ENCODE data around the gene MMP14.

Gene MMP14

GRCh38 chr14:22878271-22879246 is 42.2 kb downstream of the MMP14 start:
- FAIRE-seq, result no peak
- no peak for DNase-seq (ENCODE audit: extremely low spot score, insufficient read length, low read depth)

GRCh38 chr14:22882064-22882463 is 45.7 kb downstream of the MMP14 start:
- FAIRE-seq (no peak), DNase-seq (ENCODE audit: extremely low spot score, insufficient read length, low read depth) (no peak)

GRCh38 chr14:22882529-22883172 is 46.3 kb downstream of the MMP14 start:
- DNase-seq (ENCODE audit: extremely low spot score, insufficient read length, low read depth) (no peak), FAIRE-seq (no peak)

- FAIRE-seq, result no peak
- no peak for DNase-seq (ENCODE audit: extremely low spot score, insufficient read length, low read depth)
These were observed 47.0 kb downstream of the MMP14 start, which contains the start of gene REM2 for GRCh38 chr14:22883173-22883976. Gene REM2, plus strand, starts transcription at chr14:22883222. Its CDS starts 66 bp downstream, at chr14:22883288.

GRCh38 chr14:22884076-22884737 is 47.8 kb downstream of the MMP14 start:
- FAIRE-seq, result no peak
- DNase-seq (ENCODE audit: extremely low spot score, insufficient read length, low read depth), result no peak

GRCh38 chr14:22884738-22885523 is 48.5 kb downstream of the MMP14 start:
- DNase-seq (ENCODE audit: extremely low spot score, insufficient read length, low read depth), result no peak
- no peak for FAIRE-seq

GRCh38 chr14:22885975-22886374 is 49.6 kb downstream of the MMP14 start:
- FAIRE-seq, result no peak
- no peak for DNase-seq (ENCODE audit: extremely low spot score, insufficient read length, low read depth)

GRCh38 chr14:22886500-22887259 is 50.3 kb downstream of the MMP14 start:
- DNase-seq (ENCODE audit: extremely low spot score, insufficient read length, low read depth) (peak; percentile 76), FAIRE-seq (peak; percentile 75)

GRCh38 chr14:22887260-22887989 is 51.0 kb downstream of the MMP14 start:
- peak; percentile 76 for FAIRE-seq
- DNase-seq (ENCODE audit: extremely low spot score, insufficient read length, low read depth), result no peak

GRCh38 chr14:22887990-22888378 is 51.6 kb downstream of the MMP14 start:
- FAIRE-seq, result peak; percentile 93
- DNase-seq (ENCODE audit: extremely low spot score, insufficient read length, low read depth), result peak; percentile 42

- no peak for DNase-seq (ENCODE audit: extremely low spot score, insufficient read length, low read depth)
- FAIRE-seq, result peak; percentile 78
These were observed 52.3 kb downstream of the MMP14 start for GRCh38 chr14:22888662-22889061.

- no peak for FAIRE-seq
- DNase-seq (ENCODE audit: extremely low spot score, insufficient read length, low read depth), result no peak
These were observed 54.0 kb downstream of the MMP14 start for GRCh38 chr14:22890416-22890815.

- DNase-seq (ENCODE audit: extremely low spot score, insufficient read length, low read depth), result no peak
- no peak for FAIRE-seq
These were observed 56.1 kb downstream of the MMP14 start for GRCh38 chr14:22892488-22892887.

GRCh38 chr14:22893706-22894105 is 57.3 kb downstream of the MMP14 start:
- no peak for DNase-seq (ENCODE audit: extremely low spot score, insufficient read length, low read depth)
- no peak for FAIRE-seq

GRCh38 chr14:22895402-22895801 is 59.0 kb downstream of the MMP14 start:
- no peak for FAIRE-seq
- DNase-seq (ENCODE audit: extremely low spot score, insufficient read length, low read depth), result no peak

GRCh38 chr14:22896356-22896755 is 60.0 kb downstream of the MMP14 start:
- no peak for DNase-seq (ENCODE audit: extremely low spot score, insufficient read length, low read depth)
- FAIRE-seq, result no peak

- DNase-seq (ENCODE audit: extremely low spot score, insufficient read length, low read depth) (no peak), FAIRE-seq (no peak)
These were observed 60.4 kb downstream of the MMP14 start for GRCh38 chr14:22896760-22897159.

GRCh38 chr14:22897357-22897756 is 61.0 kb downstream of the MMP14 start:
- FAIRE-seq (no peak), DNase-seq (ENCODE audit: extremely low spot score, insufficient read length, low read depth) (no peak)

All from GM18507 (cell line).